Neural progenitor cell (in vitro differentiated cells): Measurements from ENCODE around the gene CPEB1. TPM values are rescaled to one million over a fixed set of nuclear protein-coding genes. Genes with fewer than 3 reads are reported as not detected.

Experiments
- DNase-seq: peaks from one replicate; pipeline ENCODE4 v3.0.0-alpha.2; 2016; ENCODE audit warnings: low spot score
- H2AFZ ChIP-seq: fragments of 200-600 bp; sonication (generic); replicated peaks from 2 replicates; pipeline ENCODE4 v1.6.1; 2016; ENCODE audit warnings: antibody characterized with exemption
- H3F3A ChIP-seq: fragments of 200-600 bp; sonication (generic); 2 replicates; pipeline ENCODE4 v1.6.1; 2016; ENCODE audit warnings: antibody characterized with exemption, low read depth
- H3K27ac ChIP-seq: fragments of 200-600 bp; sonication (generic); 2 replicates; pipeline ENCODE4 v1.5.1; 2016; ENCODE audit warnings: mild to moderate bottlenecking
- H3K27me3 ChIP-seq: fragments of 200-600 bp; sonication (generic); 2 replicates; pipeline ENCODE4 v1.6.1; 2016; ENCODE audit warnings: mild to moderate bottlenecking, moderate library complexity
- H3K36me3 ChIP-seq: fragments of 200-600 bp; sonication (generic); 2 replicates; pipeline ENCODE4 v1.5.1; 2016
- H3K4me1 ChIP-seq: fragments of 200-600 bp; sonication (generic); 2 replicates; pipeline ENCODE4 v1.6.1; 2016; ENCODE audit warnings: mixed run types
- H3K4me2 ChIP-seq: fragments of 200-600 bp; sonication (generic); 2 replicates; pipeline ENCODE4 v1.6.1; 2016
- H3K4me3 ChIP-seq: fragments of 200-600 bp; sonication (generic); 2 replicates; pipeline ENCODE4 v1.5.1; 2016
- H3K79me2 ChIP-seq: fragments of 200-600 bp; sonication (generic); 2 replicates; pipeline ENCODE4 v1.6.1; 2016; ENCODE audit warnings: low read depth
- H3K9ac ChIP-seq: fragments of 200-600 bp; sonication (generic); 2 replicates; pipeline ENCODE4 v1.6.1; 2016
- H3K9me3 ChIP-seq: fragments of 200-600 bp; sonication (generic); 2 replicates; pipeline ENCODE4 v1.5.1; 2016; ENCODE audit warnings: low read depth
- H4K20me1 ChIP-seq: fragments of 200-600 bp; sonication (generic); 2 replicates; pipeline ENCODE4 v1.6.1; 2016; ENCODE audit warnings: low read depth
- H3K27ac Mint-ChIP-seq: 3 replicates; pipeline ENCODE4 v1.8.0; 2021; ENCODE audit warnings: mixed read lengths
- H3K27me3 Mint-ChIP-seq: 2 replicates; pipeline ENCODE4 v1.8.0; 2022; ENCODE audit warnings: low read depth, mild to moderate bottlenecking, inconsistent platforms, moderate library complexity, mixed read lengths; ENCODE audit not compliant: insufficient read depth
- H3K36me3 Mint-ChIP-seq: 3 replicates; pipeline ENCODE4 v1.8.0; 2021; ENCODE audit warnings: mixed read lengths
- H3K4me1 Mint-ChIP-seq: 3 replicates; pipeline ENCODE4 v1.8.0; 2021; ENCODE audit warnings: mixed read lengths
- H3K4me3 Mint-ChIP-seq: 3 replicates; pipeline ENCODE4 v1.8.0; 2021; ENCODE audit warnings: mild to moderate bottlenecking, moderate library complexity, mixed read lengths
- H3K9me3 Mint-ChIP-seq: 3 replicates; pipeline ENCODE4 v1.8.0; 2020; ENCODE audit warnings: mixed read lengths
- CTCF ChIP-seq: fragments of 200-600 bp; sonication (generic); IDR thresholded peaks from 2 replicates; pipeline ENCODE4 v1.5.1; 2017; ENCODE audit warnings: antibody characterized with exemption, mild to moderate bottlenecking
- EZH2 ChIP-seq: fragments of 200-600 bp; sonication (generic); IDR thresholded peaks from 2 replicates; pipeline ENCODE4 v1.6.1; 2017; ENCODE audit warnings: antibody characterized with exemption, mild to moderate bottlenecking, moderate library complexity
- EZH2phosphoT487 ChIP-seq: fragments of 200-600 bp; sonication (generic); IDR thresholded peaks from 2 replicates; pipeline ENCODE4 v1.6.1; 2017; ENCODE audit warnings: antibody characterized with exemption
- total RNA-seq: library from RNA; depleted of rRNA; stranded (reverse); fragments of >200 nt; gene quantifications from 2 replicates; pipeline ENCODE4 v1.2.3, GENCODE V29; 2015; ENCODE audit warnings: low replicate concordance

The CPEB1 gene
- total RNA-seq, 1 donor from 2014 or later, result 2.1 TPM

DNA sequence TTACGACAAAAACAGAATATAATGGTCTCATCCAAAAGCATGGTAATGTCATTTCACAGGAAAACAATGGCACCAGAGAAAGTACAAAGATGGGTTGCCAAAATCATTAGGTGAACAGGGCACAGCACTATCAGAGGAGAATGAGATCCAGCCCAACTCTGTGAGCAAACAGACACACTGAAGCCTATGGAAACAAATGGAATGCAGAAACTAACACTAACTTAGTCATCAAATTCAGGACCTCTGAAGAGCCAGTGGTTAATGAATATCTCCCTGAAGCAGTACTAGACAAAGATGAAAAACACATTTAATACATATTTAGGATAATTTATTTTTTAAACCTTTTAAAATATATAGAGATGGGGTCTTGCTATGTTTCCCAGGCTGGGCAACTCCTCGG lies 92.3 kb downstream of the CPEB1 start:
- Histone ChIP-seq H3K4me3 (no peak overlapping the region), H3K9ac (no peak overlapping the region), H3K79me2 (no peaks in the 10 kb centered on the region), H3K4me2 (no peak overlapping the region), H3F3A (no peaks in the 10 kb centered on the region), H2AFZ (no peak overlapping the region), H3K9me3 (no peaks in the 10 kb centered on the region), H3K4me1 (no peaks in the 10 kb centered on the region), H3K27ac (no peak overlapping the region), H3K27me3 (no peaks in the 10 kb centered on the region), H3K36me3 (no peaks in the 10 kb centered on the region), H4K20me1 (no peaks in the 10 kb centered on the region)
- Mint-ChIP-seq H3K4me3 (no peak overlapping the region), H3K27me3 (peaks cover 8% of the 10 kb centered on the region), H3K36me3 (no peaks in the 10 kb centered on the region), H3K4me1 (peaks cover 2% of the 10 kb centered on the region), H3K9me3 (no peaks in the 10 kb centered on the region), H3K27ac (no peak overlapping the region)
- TF ChIP-seq EZH2 (no peak), EZH2phosphoT487 (no peak), CTCF (no peak)
- DNase-seq, result no peak

GRCh38 chr15:82554351-82554750 lies 92.8 kb downstream of the CPEB1 start:
- Mint-ChIP-seq H3K27me3 (peaks cover 8% of the 10 kb centered on the region), H3K4me3 (no peak overlapping the region), H3K36me3 (no peaks in the 10 kb centered on the region), H3K27ac (no peak overlapping the region), H3K4me1 (peaks cover 2% of the 10 kb centered on the region), H3K9me3 (no peaks in the 10 kb centered on the region)
- no peak overlapping the region for H3K4me2 ChIP-seq
- TF ChIP-seq EZH2phosphoT487 (no peak), CTCF (no peak), EZH2 (no peak)
- H3K27me3 ChIP-seq, result no peaks in the 10 kb centered on the region
- H3F3A ChIP-seq, result no peaks in the 10 kb centered on the region
- no peaks in the 10 kb centered on the region for H3K9me3 ChIP-seq
- H3K36me3 ChIP-seq, result no peaks in the 10 kb centered on the region
- H3K4me1 ChIP-seq, result no peaks in the 10 kb centered on the region
- no peaks in the 10 kb centered on the region for H4K20me1 ChIP-seq
- no peak for DNase-seq
- H3K27ac ChIP-seq, result no peak overlapping the region
- H3K4me3 ChIP-seq, result no peak overlapping the region
- H3K9ac ChIP-seq, result no peak overlapping the region
- no peaks in the 10 kb centered on the region for H3K79me2 ChIP-seq
- H2AFZ ChIP-seq, result no peak overlapping the region

- Histone ChIP-seq H4K20me1 (no peaks in the 10 kb centered on the region), H3K79me2 (no peaks in the 10 kb centered on the region), H3K27ac (no peak overlapping the region), H3K27me3 (no peaks in the 10 kb centered on the region), H3K9me3 (no peaks in the 10 kb centered on the region), H3K9ac (no peak overlapping the region), H3K4me1 (no peaks in the 10 kb centered on the region), H2AFZ (no peak overlapping the region), H3K4me2 (no peak overlapping the region), H3F3A (no peaks in the 10 kb centered on the region), H3K36me3 (no peaks in the 10 kb centered on the region), H3K4me3 (no peak overlapping the region)
- Mint-ChIP-seq H3K4me1 (peaks cover 2% of the 10 kb centered on the region), H3K9me3 (no peaks in the 10 kb centered on the region), H3K27ac (no peak overlapping the region), H3K4me3 (no peak overlapping the region), H3K27me3 (peaks cover 8% of the 10 kb centered on the region), H3K36me3 (no peaks in the 10 kb centered on the region)
- DNase-seq, result no peak
- no peak for TF ChIP-seq EZH2
- TF ChIP-seq CTCF, result no peak
Observed at GRCh38 chr15:82553846-82554245, 93.3 kb downstream of the CPEB1 start.

DNA sequence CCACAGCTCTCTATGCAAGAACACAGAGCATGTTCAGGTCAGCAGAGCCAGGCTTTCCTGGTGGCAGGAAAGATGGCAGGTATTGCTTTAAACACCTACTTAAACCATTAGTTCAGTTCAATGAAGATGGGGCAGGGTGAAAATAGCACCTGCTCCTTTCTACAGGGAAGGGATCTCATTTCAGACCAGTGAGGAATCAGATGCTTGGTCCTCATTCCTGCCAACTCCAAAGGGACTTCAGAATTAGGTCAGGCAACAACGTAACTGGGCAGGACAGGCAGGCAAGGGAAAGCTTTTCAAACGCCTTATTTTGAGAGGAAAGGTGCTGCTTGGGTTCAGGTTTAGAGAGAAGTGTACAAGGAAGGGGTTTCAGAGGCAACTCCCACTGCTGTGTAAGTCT lies 94.3 kb downstream of the CPEB1 start:
- H3K9me3 ChIP-seq, result no peaks in the 10 kb centered on the region
- H3K9me3 Mint-ChIP-seq, result no peaks in the 10 kb centered on the region
- H3K4me3 Mint-ChIP-seq, result no peak overlapping the region

More for the DNA sequence above, 94.3 kb downstream of the CPEB1 start:
- DNase-seq, result no peak
- Histone ChIP-seq H3K36me3 (no peaks in the 10 kb centered on the region), H3K27me3 (no peaks in the 10 kb centered on the region), H2AFZ (no peak overlapping the region), H3K4me1 (no peaks in the 10 kb centered on the region), H4K20me1 (no peaks in the 10 kb centered on the region), H3F3A (no peaks in the 10 kb centered on the region), H3K79me2 (no peaks in the 10 kb centered on the region), H3K9ac (no peak overlapping the region), H3K27ac (no peak overlapping the region), H3K4me2 (no peak overlapping the region), H3K4me3 (no peak overlapping the region)
- peaks cover 8% of the 10 kb centered on the region for H3K27me3 Mint-ChIP-seq
- H3K27ac Mint-ChIP-seq, result no peak overlapping the region
- TF ChIP-seq EZH2phosphoT487, result no peak
- TF ChIP-seq EZH2, result no peak
- no peak for TF ChIP-seq CTCF
- peaks cover under 1% of the 10 kb centered on the region for H3K4me1 Mint-ChIP-seq
- no peaks in the 10 kb centered on the region for H3K36me3 Mint-ChIP-seq
